GM23338 (cell line): ENCODE data around the gene LRRC47. TPM values are rescaled to one million over a fixed set of nuclear protein-coding genes. Genes with fewer than 3 reads are reported as not detected.

ENCODE experiments used
- ATAC-seq: fragments of 200-7000 bp; cut with Tn5 transposase; 3 replicates; pipeline ENCODE4 v1.9.1; 2020
- DNase-seq: peaks from one replicate; pipeline ENCODE4 v3.0.0-alpha.2; 2015; ENCODE audit warnings: low spot score
- H2AFZ ChIP-seq: fragments of 200-600 bp; sonication (generic); 2 replicates; pipeline ENCODE4 v1.8.0; 2016; ENCODE audit warnings: antibody characterized with exemption, mild to moderate bottlenecking, moderate library complexity
- H3F3A ChIP-seq: fragments of 200-600 bp; sonication (generic); replicated peaks from 2 replicates; pipeline ENCODE4 v1.8.0; 2017; ENCODE audit warnings: antibody characterized with exemption, mixed run types, low read depth
- H3K27ac ChIP-seq: fragments of 200-600 bp; sonication (generic); 2 replicates; pipeline ENCODE4 v1.6.1; 2016; ENCODE audit warnings: low read depth
- H3K27me3 ChIP-seq: fragments of 200-600 bp; sonication (generic); 2 replicates; pipeline ENCODE4 v1.8.0; 2016; ENCODE audit warnings: mild to moderate bottlenecking, mixed run types, moderate library complexity; ENCODE audit not compliant: insufficient read depth
- H3K36me3 ChIP-seq: fragments of 200-600 bp; sonication (generic); 2 replicates; pipeline ENCODE4 v1.8.0; 2016; ENCODE audit warnings: mild to moderate bottlenecking; ENCODE audit not compliant: insufficient read depth
- H3K4me1 ChIP-seq: fragments of 200-600 bp; sonication (generic); 2 replicates; pipeline ENCODE4 v1.8.0; 2016; ENCODE audit warnings: mild to moderate bottlenecking, moderate library complexity; ENCODE audit not compliant: insufficient read depth
- H3K4me2 ChIP-seq: fragments of 200-600 bp; sonication (generic); 2 replicates; pipeline ENCODE4 v1.7.1; 2017; ENCODE audit warnings: mixed run types
- H3K4me3 ChIP-seq: fragments of 200-600 bp; sonication (generic); 2 replicates; pipeline ENCODE4 v1.6.1; 2016; ENCODE audit warnings: mixed run types
- H3K79me2 ChIP-seq: fragments of 200-600 bp; sonication (generic); replicated peaks from 2 replicates; pipeline ENCODE4 v1.8.0; 2017; ENCODE audit warnings: mild to moderate bottlenecking; ENCODE audit not compliant: insufficient read depth
- H3K9me2 ChIP-seq: fragments of 200-600 bp; sonication (generic); 2 replicates; pipeline ENCODE4 v1.8.0; 2017; ENCODE audit not compliant: insufficient read depth
- H4K20me1 ChIP-seq: fragments of 200-600 bp; sonication (generic); replicated peaks from 2 replicates; pipeline ENCODE4 v1.8.0; 2017; ENCODE audit warnings: mild to moderate bottlenecking; ENCODE audit not compliant: insufficient read depth
- H3K27ac Mint-ChIP-seq: 2 replicates; pipeline ENCODE4 v1.8.0; 2020; ENCODE audit warnings: inconsistent platforms, mild to moderate bottlenecking, moderate library complexity, mixed read lengths
- H3K27me3 Mint-ChIP-seq: 3 replicates; pipeline ENCODE4 v1.8.0; 2022; ENCODE audit warnings: low read depth, mild to moderate bottlenecking, moderate library complexity, mixed read lengths, inconsistent platforms; ENCODE audit not compliant: insufficient read depth, poor library complexity
- H3K36me3 Mint-ChIP-seq: 3 replicates; pipeline ENCODE4 v1.8.0; 2021; ENCODE audit warnings: low read depth, mild to moderate bottlenecking, inconsistent platforms, moderate library complexity, mixed read lengths
- H3K4me1 Mint-ChIP-seq: 3 replicates; pipeline ENCODE4 v1.8.0; 2020; ENCODE audit warnings: mild to moderate bottlenecking, inconsistent platforms, mixed read lengths
- H3K4me3 Mint-ChIP-seq: 3 replicates; pipeline ENCODE4 v1.8.0; 2021; ENCODE audit warnings: moderate library complexity, mild to moderate bottlenecking, inconsistent platforms, mixed read lengths
- H3K9me3 Mint-ChIP-seq: 3 replicates; pipeline ENCODE4 v1.8.0; 2020; ENCODE audit warnings: moderate library complexity, mild to moderate bottlenecking, inconsistent platforms, mixed read lengths
- CREB1 ChIP-seq: fragments of 250-450 bp; sonication (Bioruptor Pico); IDR thresholded peaks from 2 replicates; pipeline ENCODE4 v1.5.0; 2020; ENCODE audit warnings: low read depth, mild to moderate bottlenecking, moderate library complexity
- EZH2 ChIP-seq: fragments of 200-600 bp; sonication (generic); IDR thresholded peaks from one replicate; pipeline ENCODE4 v1.8.0; 2017; ENCODE audit warnings: antibody characterized with exemption, mild to moderate bottlenecking, low read depth; ENCODE audit not compliant: unreplicated experiment
- EZH2phosphoT487 ChIP-seq: fragments of 200-600 bp; sonication (generic); IDR thresholded peaks from one replicate; pipeline ENCODE4 v1.8.1; 2018; ENCODE audit warnings: antibody characterized with exemption; ENCODE audit not compliant: unreplicated experiment
- JUNB ChIP-seq: IDR thresholded peaks from one replicate; pipeline ENCODE4 v1.6.1; 2016; ENCODE audit warnings: antibody characterized with exemption; ENCODE audit not compliant: unreplicated experiment
- NANOG ChIP-seq: IDR thresholded peaks from 2 replicates; pipeline ENCODE4 v1.6.1; 2016; ENCODE audit warnings: antibody characterized with exemption, borderline replicate concordance
- POLR2AphosphoS5 ChIP-seq: IDR thresholded peaks from 2 replicates; pipeline ENCODE4 v1.6.1; 2016; ENCODE audit warnings: antibody characterized with exemption, low read depth
- STAT1 ChIP-seq: IDR thresholded peaks from one replicate; pipeline ENCODE4 v1.6.1; 2016; ENCODE audit warnings: antibody characterized with exemption; ENCODE audit not compliant: unreplicated experiment
- ZNF114 ChIP-seq: fragments of 250-450 bp; sonication (Bioruptor Pico); IDR thresholded peaks from 2 replicates; pipeline ENCODE4 v1.5.0; 2020; ENCODE audit warnings: mild to moderate bottlenecking, moderate library complexity
- ZNF331 ChIP-seq: fragments of 250-450 bp; sonication (Bioruptor Pico); IDR thresholded peaks from 2 replicates; pipeline ENCODE4 v1.5.0; 2020; ENCODE audit warnings: low read depth, mild to moderate bottlenecking, moderate library complexity
- polyA plus RNA-seq: library from polyadenylated mRNA; unstranded; fragments of >200 nt; fragmentation: Nextera tagmentation; extraction: Ambion mirVana; gene quantifications from 2 replicates; pipeline ENCODE4 v1.2.1, GENCODE V29; 2016
- total RNA-seq: library from RNA; depleted of rRNA; stranded (reverse); fragments of >200 nt; shearing (Covaris generic); gene quantifications from 2 replicates; pipeline ENCODE4 v1.2.3, GENCODE V29; 2014
- TF ChIP-seq, protein P1 (sequence below): IDR thresholded peaks from one replicate; pipeline ENCODE4 v1.6.1; 2018; ENCODE audit warnings: antibody characterized with exemption; ENCODE audit not compliant: unreplicated experiment
- TF ChIP-seq, protein P2 (sequence below): fragments of 250-450 bp; sonication (Bioruptor Pico); IDR thresholded peaks from 2 replicates; pipeline ENCODE4 v1.5.0; 2020; ENCODE audit warnings: mild to moderate bottlenecking, moderate library complexity
- TF ChIP-seq, protein P3 (sequence below), 2 experiments: fragments of 200-600 bp in 1 of 2; sonication (generic) in 1 of 2; conservative IDR thresholded peaks; 2 replicates each; pipeline versions ENCODE4 v1.5.1 to v1.6.1; 2016 to 2017; ENCODE audit warnings: antibody characterized with exemption in 2 of 2, low read depth in 2 of 2, mild to moderate bottlenecking in 2 of 2, moderate library complexity in 1 of 2
- TF ChIP-seq, protein P4 (sequence below): IDR thresholded peaks from 2 replicates; pipeline ENCODE4 v1.6.1; 2016; ENCODE audit warnings: antibody characterized with exemption

Gene LRRC47
- total and polyA plus RNA-seq, 2 experiments from 2014 or later: 15.8 to 76.8 TPM

DNA sequence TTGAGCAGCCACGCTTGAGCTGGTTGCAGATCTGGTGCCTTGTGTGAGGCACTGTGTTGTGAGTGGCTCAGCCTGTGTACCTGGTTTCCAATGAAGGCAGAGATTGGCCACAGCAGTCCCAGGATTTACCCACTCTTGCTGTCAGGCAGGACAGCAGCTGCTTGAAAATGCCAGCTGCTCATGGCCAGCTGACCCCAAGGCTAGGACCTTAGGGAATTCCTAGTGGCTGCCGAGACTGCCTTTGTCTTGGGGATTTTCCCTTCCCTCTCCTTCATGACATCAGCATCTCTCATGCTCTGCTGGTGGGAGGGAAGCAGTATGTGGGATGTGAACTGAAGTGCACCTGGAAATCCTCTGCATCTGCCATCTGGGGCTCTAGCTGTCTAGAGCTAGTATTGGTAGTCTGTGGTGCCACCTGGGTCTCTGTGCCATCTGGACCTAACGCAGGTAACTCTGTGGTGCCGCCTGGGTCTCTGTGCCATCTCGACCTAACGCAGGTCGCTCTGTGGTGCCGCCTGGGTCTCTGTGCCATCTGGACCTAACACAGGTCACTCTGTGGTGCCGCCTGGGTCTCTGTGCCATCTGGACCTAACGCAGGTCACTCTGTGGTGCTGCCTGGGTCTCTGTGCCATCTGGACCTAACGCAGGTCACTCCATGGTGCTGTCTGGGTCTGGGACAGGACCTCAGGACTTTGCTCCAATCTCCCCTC is 3.8 kb upstream of the LRRC47 start:
- Histone ChIP-seq H3K4me2 (no peak overlapping the region), H3K4me1 (peaks cover 2% of the 10 kb centered on the region; the same call in 1 of the 2 replicates), H3K36me3 (no peaks in the 10 kb centered on the region), H3K27me3 (no peaks in the 10 kb centered on the region), H3F3A (peaks cover under 1% of the 10 kb centered on the region; the same call in 1 of the 2 replicates), H3K4me3 (no peak overlapping the region), H3K27ac (no peak overlapping the region), H3K79me2 (peaks cover 8% of the 10 kb centered on the region), H4K20me1 (no peaks in the 10 kb centered on the region), H2AFZ (no peak overlapping the region), H3K9me2 (no peaks in the 10 kb centered on the region)
- Mint-ChIP-seq H3K4me3 (no peak overlapping the region; the same call in 2 of the 3 replicates), H3K9me3 (peaks cover 14% of the 10 kb centered on the region), H3K36me3 (peaks cover 6% of the 10 kb centered on the region), H3K4me1 (peaks cover 13% of the 10 kb centered on the region), H3K27me3 (peaks cover 9% of the 10 kb centered on the region), H3K27ac (no peak overlapping the region)
- no peak for DNase-seq
- TF ChIP-seq NANOG (no peak), ZNF114 (CRISPR knock-in tag) (no peak), JUNB (no peak), POLR2AphosphoS5 (no peak), STAT1 (no peak), EZH2phosphoT487 (no peak), ZNF331 (no peak), CREB1 (no peak), EZH2 (no peak)
- TF ChIP-seq, protein P1, sequence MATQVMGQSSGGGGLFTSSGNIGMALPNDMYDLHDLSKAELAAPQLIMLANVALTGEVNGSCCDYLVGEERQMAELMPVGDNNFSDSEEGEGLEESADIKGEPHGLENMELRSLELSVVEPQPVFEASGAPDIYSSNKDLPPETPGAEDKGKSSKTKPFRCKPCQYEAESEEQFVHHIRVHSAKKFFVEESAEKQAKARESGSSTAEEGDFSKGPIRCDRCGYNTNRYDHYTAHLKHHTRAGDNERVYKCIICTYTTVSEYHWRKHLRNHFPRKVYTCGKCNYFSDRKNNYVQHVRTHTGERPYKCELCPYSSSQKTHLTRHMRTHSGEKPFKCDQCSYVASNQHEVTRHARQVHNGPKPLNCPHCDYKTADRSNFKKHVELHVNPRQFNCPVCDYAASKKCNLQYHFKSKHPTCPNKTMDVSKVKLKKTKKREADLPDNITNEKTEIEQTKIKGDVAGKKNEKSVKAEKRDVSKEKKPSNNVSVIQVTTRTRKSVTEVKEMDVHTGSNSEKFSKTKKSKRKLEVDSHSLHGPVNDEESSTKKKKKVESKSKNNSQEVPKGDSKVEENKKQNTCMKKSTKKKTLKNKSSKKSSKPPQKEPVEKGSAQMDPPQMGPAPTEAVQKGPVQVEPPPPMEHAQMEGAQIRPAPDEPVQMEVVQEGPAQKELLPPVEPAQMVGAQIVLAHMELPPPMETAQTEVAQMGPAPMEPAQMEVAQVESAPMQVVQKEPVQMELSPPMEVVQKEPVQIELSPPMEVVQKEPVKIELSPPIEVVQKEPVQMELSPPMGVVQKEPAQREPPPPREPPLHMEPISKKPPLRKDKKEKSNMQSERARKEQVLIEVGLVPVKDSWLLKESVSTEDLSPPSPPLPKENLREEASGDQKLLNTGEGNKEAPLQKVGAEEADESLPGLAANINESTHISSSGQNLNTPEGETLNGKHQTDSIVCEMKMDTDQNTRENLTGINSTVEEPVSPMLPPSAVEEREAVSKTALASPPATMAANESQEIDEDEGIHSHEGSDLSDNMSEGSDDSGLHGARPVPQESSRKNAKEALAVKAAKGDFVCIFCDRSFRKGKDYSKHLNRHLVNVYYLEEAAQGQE: no peak
- TF ChIP-seq, protein P2, sequence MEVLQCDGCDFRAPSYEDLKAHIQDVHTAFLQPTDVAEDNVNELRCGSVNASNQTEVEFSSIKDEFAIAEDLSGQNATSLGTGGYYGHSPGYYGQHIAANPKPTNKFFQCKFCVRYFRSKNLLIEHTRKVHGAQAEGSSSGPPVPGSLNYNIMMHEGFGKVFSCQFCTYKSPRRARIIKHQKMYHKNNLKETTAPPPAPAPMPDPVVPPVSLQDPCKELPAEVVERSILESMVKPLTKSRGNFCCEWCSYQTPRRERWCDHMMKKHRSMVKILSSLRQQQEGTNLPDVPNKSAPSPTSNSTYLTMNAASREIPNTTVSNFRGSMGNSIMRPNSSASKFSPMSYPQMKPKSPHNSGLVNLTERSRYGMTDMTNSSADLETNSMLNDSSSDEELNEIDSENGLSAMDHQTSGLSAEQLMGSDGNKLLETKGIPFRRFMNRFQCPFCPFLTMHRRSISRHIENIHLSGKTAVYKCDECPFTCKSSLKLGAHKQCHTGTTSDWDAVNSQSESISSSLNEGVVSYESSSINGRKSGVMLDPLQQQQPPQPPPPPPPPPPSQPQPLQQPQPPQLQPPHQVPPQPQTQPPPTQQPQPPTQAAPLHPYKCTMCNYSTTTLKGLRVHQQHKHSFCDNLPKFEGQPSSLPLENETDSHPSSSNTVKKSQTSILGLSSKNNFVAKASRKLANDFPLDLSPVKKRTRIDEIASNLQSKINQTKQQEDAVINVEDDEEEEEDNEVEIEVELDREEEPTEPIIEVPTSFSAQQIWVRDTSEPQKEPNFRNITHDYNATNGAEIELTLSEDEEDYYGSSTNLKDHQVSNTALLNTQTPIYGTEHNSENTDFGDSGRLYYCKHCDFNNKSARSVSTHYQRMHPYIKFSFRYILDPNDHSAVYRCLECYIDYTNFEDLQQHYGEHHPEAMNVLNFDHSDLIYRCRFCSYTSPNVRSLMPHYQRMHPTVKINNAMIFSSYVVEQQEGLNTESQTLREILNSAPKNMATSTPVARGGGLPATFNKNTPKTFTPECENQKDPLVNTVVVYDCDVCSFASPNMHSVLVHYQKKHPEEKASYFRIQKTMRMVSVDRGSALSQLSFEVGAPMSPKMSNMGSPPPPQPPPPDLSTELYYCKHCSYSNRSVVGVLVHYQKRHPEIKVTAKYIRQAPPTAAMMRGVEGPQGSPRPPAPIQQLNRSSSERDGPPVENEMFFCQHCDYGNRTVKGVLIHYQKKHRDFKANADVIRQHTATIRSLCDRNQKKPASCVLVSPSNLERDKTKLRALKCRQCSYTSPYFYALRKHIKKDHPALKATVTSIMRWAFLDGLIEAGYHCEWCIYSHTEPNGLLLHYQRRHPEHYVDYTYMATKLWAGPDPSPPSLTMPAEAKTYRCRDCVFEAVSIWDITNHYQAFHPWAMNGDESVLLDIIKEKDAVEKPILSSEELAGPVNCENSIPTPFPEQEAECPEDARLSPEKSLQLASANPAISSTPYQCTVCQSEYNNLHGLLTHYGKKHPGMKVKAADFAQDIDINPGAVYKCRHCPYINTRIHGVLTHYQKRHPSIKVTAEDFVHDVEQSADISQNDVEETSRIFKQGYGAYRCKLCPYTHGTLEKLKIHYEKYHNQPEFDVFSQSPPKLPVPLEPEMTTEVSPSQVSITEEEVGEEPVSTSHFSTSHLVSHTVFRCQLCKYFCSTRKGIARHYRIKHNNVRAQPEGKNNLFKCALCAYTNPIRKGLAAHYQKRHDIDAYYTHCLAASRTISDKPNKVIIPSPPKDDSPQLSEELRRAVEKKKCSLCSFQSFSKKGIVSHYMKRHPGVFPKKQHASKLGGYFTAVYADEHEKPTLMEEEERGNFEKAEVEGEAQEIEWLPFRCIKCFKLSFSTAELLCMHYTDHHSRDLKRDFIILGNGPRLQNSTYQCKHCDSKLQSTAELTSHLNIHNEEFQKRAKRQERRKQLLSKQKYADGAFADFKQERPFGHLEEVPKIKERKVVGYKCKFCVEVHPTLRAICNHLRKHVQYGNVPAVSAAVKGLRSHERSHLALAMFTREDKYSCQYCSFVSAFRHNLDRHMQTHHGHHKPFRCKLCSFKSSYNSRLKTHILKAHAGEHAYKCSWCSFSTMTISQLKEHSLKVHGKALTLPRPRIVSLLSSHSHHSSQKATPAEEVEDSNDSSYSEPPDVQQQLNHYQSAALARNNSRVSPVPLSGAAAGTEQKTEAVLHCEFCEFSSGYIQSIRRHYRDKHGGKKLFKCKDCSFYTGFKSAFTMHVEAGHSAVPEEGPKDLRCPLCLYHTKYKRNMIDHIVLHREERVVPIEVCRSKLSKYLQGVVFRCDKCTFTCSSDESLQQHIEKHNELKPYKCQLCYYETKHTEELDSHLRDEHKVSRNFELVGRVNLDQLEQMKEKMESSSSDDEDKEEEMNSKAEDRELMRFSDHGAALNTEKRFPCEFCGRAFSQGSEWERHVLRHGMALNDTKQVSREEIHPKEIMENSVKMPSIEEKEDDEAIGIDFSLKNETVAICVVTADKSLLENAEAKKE (CRISPR knock-in tag): no peak
- TF ChIP-seq, protein P3, sequence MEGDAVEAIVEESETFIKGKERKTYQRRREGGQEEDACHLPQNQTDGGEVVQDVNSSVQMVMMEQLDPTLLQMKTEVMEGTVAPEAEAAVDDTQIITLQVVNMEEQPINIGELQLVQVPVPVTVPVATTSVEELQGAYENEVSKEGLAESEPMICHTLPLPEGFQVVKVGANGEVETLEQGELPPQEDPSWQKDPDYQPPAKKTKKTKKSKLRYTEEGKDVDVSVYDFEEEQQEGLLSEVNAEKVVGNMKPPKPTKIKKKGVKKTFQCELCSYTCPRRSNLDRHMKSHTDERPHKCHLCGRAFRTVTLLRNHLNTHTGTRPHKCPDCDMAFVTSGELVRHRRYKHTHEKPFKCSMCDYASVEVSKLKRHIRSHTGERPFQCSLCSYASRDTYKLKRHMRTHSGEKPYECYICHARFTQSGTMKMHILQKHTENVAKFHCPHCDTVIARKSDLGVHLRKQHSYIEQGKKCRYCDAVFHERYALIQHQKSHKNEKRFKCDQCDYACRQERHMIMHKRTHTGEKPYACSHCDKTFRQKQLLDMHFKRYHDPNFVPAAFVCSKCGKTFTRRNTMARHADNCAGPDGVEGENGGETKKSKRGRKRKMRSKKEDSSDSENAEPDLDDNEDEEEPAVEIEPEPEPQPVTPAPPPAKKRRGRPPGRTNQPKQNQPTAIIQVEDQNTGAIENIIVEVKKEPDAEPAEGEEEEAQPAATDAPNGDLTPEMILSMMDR (conservative IDR thresholded peaks at IDR 0.05; ENCODE audit: low read depth in 2 of 2): no peak
- TF ChIP-seq, protein P4, sequence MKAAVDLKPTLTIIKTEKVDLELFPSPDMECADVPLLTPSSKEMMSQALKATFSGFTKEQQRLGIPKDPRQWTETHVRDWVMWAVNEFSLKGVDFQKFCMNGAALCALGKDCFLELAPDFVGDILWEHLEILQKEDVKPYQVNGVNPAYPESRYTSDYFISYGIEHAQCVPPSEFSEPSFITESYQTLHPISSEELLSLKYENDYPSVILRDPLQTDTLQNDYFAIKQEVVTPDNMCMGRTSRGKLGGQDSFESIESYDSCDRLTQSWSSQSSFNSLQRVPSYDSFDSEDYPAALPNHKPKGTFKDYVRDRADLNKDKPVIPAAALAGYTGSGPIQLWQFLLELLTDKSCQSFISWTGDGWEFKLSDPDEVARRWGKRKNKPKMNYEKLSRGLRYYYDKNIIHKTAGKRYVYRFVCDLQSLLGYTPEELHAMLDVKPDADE: no peak
- ATAC-seq: no peak
